Renal cortical epithelial cell (primary cell): ENCODE results near the gene GRIN2D. TPM values are rescaled to one million over a fixed set of nuclear protein-coding genes. Genes with fewer than 3 reads are reported as not detected.

Experiments used
- DNase-seq: peaks from one replicate; pipeline ENCODE4 v3.0.0-alpha.2; 2011; ENCODE audit warnings: low read depth
- total RNA-seq: library from RNA; depleted of rRNA; stranded (reverse); fragments of >200 nt; gene quantifications from 2 replicates; pipeline ENCODE4 v1.2.3, GENCODE V29; 2014

The GRIN2D gene
- total RNA-seq: 0.17 and 0.25 TPM in 2 replicates

GRCh38 chr19:48393559-48394330 lies at the start of gene GRIN2D:
Gene GRIN2D (plus strand): TSS chr19:48393668. CDS start chr19:48398393, 4,725 bp downstream.
- DNase-seq: peak; percentile 17

- DNase-seq: no peak
These were observed 48.6 kb upstream of the GRIN2D start for GRCh38 chr19:48344892-48345291.

- DNase-seq: no peak
These were observed 47.3 kb upstream of the GRIN2D start for GRCh38 chr19:48346191-48346590.

- no peak for DNase-seq
These were observed 45.4 kb upstream of the GRIN2D start for GRCh38 chr19:48348045-48348444.

- no peak for DNase-seq
These were observed 44.7 kb upstream of the GRIN2D start for GRCh38 chr19:48348737-48349136.

- no peak for DNase-seq
These were observed 42.6 kb upstream of the GRIN2D start for GRCh38 chr19:48350856-48351255.

GRCh38 chr19:48351341-48351752 lies 42.1 kb upstream of the GRIN2D start:
- DNase-seq: no peak

GRCh38 chr19:48353677-48354076 lies 39.8 kb upstream of the GRIN2D start:
- DNase-seq: no peak

- no peak for DNase-seq
These were observed 39.0 kb upstream of the GRIN2D start for GRCh38 chr19:48354332-48354992.

GRCh38 chr19:48355365-48355954 lies 38.0 kb upstream of the GRIN2D start:
- no peak for DNase-seq

- DNase-seq: no peak
These were observed 34.3 kb upstream of the GRIN2D start for GRCh38 chr19:48359123-48359522.

- DNase-seq: no peak
These were observed 31.6 kb upstream of the GRIN2D start for GRCh38 chr19:48361912-48362311.

GRCh38 chr19:48362716-48363499 lies 30.6 kb upstream of the GRIN2D start:
- DNase-seq: peak; percentile 89

- no peak for DNase-seq
These were observed 30.0 kb upstream of the GRIN2D start for GRCh38 chr19:48363500-48363809.

- peak; percentile 98 for DNase-seq
These were observed 29.5 kb upstream of the GRIN2D start, which contains the start of the genes SYNGR4 and TMEM143 for GRCh38 chr19:48363810-48364597. Gene SYNGR4 (plus strand): TSS chr19:48364367. CDS start chr19:48365843, 1,476 bp downstream. Gene TMEM143 (minus strand): TSS chr19:48363940. CDS start chr19:48363920, 20 bp downstream.

GRCh38 chr19:48364598-48365348 lies 28.7 kb upstream of the GRIN2D start:
- DNase-seq: no peak

- DNase-seq: no peak
These were observed 27.9 kb upstream of the GRIN2D start for GRCh38 chr19:48365602-48366001.

- no peak for DNase-seq
These were observed 25.6 kb upstream of the GRIN2D start for GRCh38 chr19:48367855-48368254.

GRCh38 chr19:48368936-48369335 lies 24.5 kb upstream of the GRIN2D start:
- DNase-seq: peak; percentile 22

GRCh38 chr19:48370955-48371354 lies 22.5 kb upstream of the GRIN2D start:
- DNase-seq: no peak
